VCaP (cell line): ENCODE measurements around the gene S100A3.
A peak's percentile ranks its signal among the peaks of the same experiment; 100 is the strongest.

Experiments used
- H3K27ac ChIP-seq: fragments of 450-650 bp; 2 replicates; pipeline ENCODE4 v1.5.1; 2017
- CTCF ChIP-seq: fragments of 450-650 bp; conservative IDR thresholded peaks from 2 replicates; pipeline ENCODE4 v1.5.1; 2017; ENCODE audit warnings: mild to moderate bottlenecking, moderate library complexity

Gene S100A3

GRCh38 chr1:153573351-153573750, 24.3 kb upstream of the S100A3 start:
- no peak for TF ChIP-seq CTCF
- no peak overlapping the region for H3K27ac ChIP-seq

DNA sequence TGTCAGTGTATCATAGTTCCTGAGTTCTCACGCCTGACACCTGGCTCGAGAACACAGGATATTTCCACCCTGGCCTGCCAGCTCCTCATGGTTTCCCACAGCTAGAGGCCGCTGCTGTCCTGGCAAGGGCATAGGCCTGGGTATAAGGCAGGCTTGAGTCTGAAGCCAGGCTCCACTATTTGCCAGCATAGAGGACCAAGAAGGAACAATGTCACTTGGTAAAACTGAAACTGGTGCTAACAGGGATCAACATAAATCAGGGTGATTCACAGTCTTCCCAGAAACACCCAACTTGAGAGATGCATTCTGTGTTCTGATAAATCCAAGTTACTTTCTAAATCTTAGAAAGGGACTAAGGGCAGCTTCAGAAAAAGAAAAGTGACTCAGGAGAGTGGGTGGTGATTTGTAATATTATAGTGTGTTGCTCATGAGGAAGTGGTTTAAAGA, 23.5 kb upstream of the S100A3 start:
- no peak overlapping the region for H3K27ac ChIP-seq
- TF ChIP-seq CTCF = peak; percentile 98

- H3K27ac ChIP-seq = no peak overlapping the region
- TF ChIP-seq CTCF = no peak
These were observed 22.6 kb upstream of the S100A3 start for GRCh38 chr1:153571706-153572105.

GRCh38 chr1:153570874-153571273, 21.8 kb upstream of the S100A3 start:
- H3K27ac ChIP-seq = no peak overlapping the region
- TF ChIP-seq CTCF = no peak

DNA sequence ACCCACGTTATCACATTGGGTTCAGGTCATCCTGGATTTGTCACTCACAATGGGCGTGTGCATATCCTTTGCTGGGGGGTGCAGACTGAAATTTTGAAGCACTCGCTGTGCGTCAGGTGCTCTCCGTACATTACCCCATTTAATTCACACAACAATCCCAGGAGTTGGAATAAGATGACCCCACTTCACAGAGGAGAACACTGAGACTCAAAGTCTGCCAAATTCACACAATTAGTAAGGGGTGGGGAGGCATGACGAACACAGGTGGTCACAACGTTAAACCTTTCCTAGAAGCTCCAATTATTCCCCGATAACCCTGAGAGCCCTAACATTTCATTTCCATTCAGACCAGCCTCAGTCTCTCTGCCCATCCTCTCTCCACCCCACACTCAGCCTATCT, 20.4 kb upstream of the S100A3 start:
- TF ChIP-seq CTCF = no peak
- H3K27ac ChIP-seq = no peak overlapping the region

GRCh38 chr1:153568367-153569099, 19.5 kb upstream of the S100A3 start:
- H3K27ac ChIP-seq = peak overlapping the region; percentile 61; the same call in 1 of the 2 replicates

More at GRCh38 chr1:153568367-153569099, 19.5 kb upstream of the S100A3 start:
- peak; percentile 98 for TF ChIP-seq CTCF
